HT1080 (cell line): ENCODE results near the gene C3orf38. TPM values are rescaled to one million over a fixed set of nuclear protein-coding genes. Genes with fewer than 3 reads are reported as not detected.
"Not testable (repeated sequence)": the region's sequence is repeated elsewhere in the genome, so short reads cannot be mapped to it uniquely, and the experiment has no call there.

Source experiments
- DNase-seq: peaks from one replicate; pipeline ENCODE4 v3.0.0-alpha.2; 2015; ENCODE audit warnings: low read depth
- total RNA-seq: library from RNA; depleted of rRNA; stranded (reverse); fragments of >200 nt; shearing (Covaris generic); gene quantifications from 2 replicates; pipeline ENCODE4 v1.2.3, GENCODE V29; 2014; rRNA removed

Gene C3orf38
- total RNA-seq, 1 experiment from 2014 or later = 30.7 TPM

GRCh38 chr3:88151358-88151757 is 1.6 kb downstream of the C3orf38 start:
- DNase-seq = no peak

GRCh38 chr3:88152841-88153240 is 3.1 kb downstream of the C3orf38 start:
- DNase-seq = no peak

DNA sequence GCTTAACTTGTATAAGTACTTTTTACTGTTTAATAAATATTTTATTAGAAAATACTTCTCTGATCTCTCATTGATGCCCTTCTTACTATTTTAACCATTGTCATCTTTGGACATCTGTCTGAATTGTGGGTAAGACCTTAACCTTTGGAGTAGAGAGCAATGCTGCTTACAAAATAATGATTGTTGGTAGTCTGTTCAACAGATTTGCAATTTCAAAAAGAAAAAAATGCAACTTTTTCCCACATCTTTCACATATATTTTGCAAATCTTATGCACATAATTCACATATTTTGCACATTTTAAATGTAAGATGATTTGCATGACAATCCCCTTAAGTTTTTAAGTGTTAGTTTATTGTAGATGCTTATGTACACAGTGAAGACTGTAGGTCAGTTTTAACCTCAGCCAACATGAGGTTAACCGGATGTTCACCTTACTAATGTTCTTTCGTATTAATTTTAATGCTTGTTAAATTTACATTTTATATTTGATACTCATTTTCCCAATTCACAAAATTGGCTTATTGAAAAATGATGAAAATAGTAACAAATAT is 16.7 kb downstream of the C3orf38 start:
- no peak for DNase-seq

GRCh38 chr3:88167173-88167572 is 17.4 kb downstream of the C3orf38 start:
- no peak for DNase-seq

DNA sequence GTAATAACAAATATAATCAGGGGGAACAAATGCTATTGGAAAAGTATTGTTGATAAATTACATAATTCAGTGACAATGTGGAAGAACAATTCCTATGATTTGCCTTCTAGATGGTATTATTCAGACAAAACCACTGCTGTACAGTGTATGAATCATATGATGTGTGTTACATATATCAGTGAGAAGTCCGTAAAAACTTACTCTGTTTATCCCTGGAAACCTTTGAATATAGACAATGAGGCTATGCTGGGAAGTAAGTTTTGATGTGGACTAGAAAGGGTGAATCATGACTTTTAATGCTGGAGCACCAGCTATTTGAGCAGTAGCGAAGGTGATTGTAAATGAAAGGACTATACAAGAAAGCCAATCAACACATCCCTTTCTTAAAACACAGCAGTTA is 17.9 kb downstream of the C3orf38 start:
- DNase-seq = no peak

DNA sequence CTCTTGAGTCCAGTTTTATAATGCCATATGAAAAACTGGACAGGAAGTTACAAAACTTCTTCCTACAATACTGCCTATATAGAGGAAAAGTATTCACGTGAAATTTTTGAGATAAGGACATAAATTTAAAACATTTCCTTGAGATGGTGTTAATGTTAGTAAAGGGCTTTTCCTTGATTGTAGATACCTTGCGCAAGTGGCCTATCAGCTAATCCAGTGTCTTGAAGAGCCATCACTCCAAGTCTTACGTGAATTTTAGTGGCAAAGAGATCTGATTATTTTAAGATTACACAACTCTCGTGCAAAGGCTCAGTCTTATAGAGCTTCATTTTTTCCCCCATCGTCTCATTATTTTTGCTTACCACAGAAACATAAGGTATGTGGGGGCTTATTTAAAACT is 18.4 kb downstream of the C3orf38 start:
- DNase-seq = no peak

GRCh38 chr3:88180398-88180999 is 30.7 kb downstream of the C3orf38 start:
- peak; percentile 18 for DNase-seq

GRCh38 chr3:88182165-88182918 is 32.6 kb downstream of the C3orf38 start:
- DNase-seq = not testable (repeated sequence)

- DNase-seq = peak; percentile 60
Observed at GRCh38 chr3:88188436-88188835, 38.7 kb downstream of the C3orf38 start.

DNA sequence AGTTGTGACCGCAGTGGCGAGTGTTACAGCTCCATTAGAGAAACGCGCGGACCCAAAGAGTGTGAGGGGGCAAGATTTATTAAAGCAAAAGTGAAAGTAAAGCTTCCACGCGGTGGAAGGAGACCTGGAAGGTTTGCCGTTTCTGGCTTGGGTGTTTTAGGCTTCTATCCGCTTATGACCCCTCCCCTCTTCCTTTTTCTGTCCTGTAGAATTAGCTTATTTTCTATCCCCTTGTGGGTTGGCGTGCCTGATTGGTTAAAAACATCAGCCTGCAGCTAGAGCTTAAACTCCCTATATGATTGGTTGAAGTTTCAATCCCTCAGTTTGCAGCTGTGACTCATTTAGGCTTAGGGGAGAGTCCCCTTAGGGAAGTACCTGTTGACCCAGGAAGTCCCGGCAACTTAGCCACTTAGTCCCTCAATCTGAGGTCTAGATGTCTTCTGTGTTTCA is 39.6 kb downstream of the C3orf38 start:
- DNase-seq = peak; percentile 61

GRCh38 chr3:88191872-88192409 is 42.2 kb downstream of the C3orf38 start:
- no peak for DNase-seq

DNA sequence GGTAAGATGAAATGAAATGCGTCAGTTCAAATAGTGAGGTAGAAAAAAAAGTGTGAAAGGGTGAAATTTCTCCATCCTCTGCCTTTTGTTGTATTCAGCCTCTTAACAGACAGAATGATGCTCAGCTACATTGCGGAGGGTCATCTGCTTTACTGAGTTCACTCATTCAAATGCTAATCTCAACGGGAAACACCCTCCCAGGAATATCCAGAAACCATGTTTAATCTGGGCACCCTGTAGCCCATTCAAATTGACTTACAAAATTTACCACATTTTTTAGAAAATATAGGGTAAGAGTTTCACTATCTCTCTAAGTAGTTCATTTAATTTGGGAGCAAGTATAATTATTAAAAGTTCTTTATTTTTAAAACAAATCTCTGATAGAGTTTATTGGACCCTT is 42.9 kb downstream of the C3orf38 start:
- no peak for DNase-seq

GRCh38 chr3:88195951-88196434 is 46.2 kb downstream of the C3orf38 start:
- DNase-seq = peak; percentile 11

DNA sequence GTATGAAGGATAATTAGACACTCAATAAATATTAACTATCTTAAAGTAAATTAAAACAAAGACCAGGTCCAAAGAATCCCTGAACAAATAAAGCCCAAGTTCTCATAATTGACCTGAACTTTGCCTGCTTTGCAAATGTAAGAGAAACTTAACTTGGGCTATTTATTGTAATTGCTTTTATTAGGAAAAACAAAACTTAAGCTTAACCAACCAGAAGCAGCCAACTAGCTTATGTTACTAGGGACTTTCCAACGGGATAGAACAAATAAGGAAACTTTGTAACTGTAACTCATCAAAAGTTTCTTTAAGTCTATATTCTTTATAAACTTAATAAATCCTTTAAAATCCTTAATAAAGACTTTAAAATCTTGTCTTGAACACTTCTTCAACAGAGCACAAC is 48.4 kb downstream of the C3orf38 start:
- DNase-seq = no peak

GRCh38 chr3:88203642-88204055 is 53.9 kb downstream of the C3orf38 start:
- peak; percentile 64 for DNase-seq

Other genes with a start within 250 kb of the C3orf38 start
- gene CGGBP1, start 91.0 kb upstream of the C3orf38 start, total RNA-seq = 42.8 and 51.0 TPM in 2 replicates
- gene ZNF654, start 90.7 kb upstream of the C3orf38 start, total RNA-seq = 5.4 TPM in 2 replicates